BE2C (cell line): ENCODE data around the gene NUMBL.

Experiments
- DNase-seq: peaks from one replicate; pipeline ENCODE4 v3.0.0-alpha.2; 2020
- H3K27me3 ChIP-seq: fragments of 250-450 bp; sonication (Bioruptor Pico); 2 replicates; pipeline ENCODE4 v1.5.1; 2020; ENCODE audit warnings: mild to moderate bottlenecking
- H3K36me3 ChIP-seq: fragments of 250-450 bp; sonication (Bioruptor Pico); 2 replicates; pipeline ENCODE4 v1.5.1; 2020; ENCODE audit warnings: mild to moderate bottlenecking
- H3K4me1 ChIP-seq: fragments of 250-450 bp; sonication (Bioruptor Pico); 2 replicates; pipeline ENCODE4 v1.5.1; 2020
- H3K4me3 ChIP-seq: 2 replicates; pipeline ENCODE4 v1.5.1; 2011; ENCODE audit warnings: low read depth, low read length
- H3K9me3 ChIP-seq: fragments of 250-450 bp; sonication (Bioruptor Pico); 2 replicates; pipeline ENCODE4 v1.5.1; 2020
- TF ChIP-seq, protein P1 (sequence below): IDR thresholded peaks from 2 replicates; pipeline ENCODE4 v1.5.1; 2012; ENCODE audit warnings: mild to moderate bottlenecking, low read depth, low read length

NUMBL gene

DNA sequence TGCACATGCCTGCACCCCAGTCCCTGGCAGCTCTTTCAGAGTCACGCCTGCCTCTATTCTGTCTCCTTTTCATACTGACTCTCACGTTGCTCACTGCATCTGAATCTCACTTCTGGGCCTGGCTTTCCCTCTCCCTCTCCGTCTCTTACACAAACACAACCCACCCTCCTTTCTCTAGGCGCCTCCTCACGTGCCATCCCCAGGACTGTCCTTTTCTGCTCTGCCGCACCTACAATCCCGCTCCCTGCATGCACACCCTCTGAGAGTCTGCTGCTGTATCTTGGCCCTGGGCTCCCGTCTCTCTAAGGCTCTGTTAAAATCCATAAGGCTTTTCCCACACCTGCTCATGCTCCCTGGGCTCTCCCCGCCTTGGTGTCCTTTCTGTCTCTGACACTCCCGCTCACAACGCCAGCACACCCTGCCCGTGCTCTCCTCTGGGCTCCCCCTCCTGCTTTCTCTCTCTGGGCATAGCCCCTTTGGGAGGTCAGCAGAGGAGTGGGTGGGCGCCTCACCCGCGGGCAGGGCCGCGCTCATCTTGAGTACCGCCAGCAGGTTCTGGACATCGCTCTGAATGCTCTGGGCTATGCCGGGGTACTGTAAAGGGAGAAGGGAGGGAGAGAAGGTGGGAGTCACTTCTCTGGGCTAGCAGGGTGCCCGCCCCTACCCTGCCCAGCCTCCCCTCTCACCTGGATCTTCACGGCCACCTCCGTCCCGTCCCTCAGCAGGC lies 12.7 kb upstream of the NUMBL start:
- DNase-seq, result no peak
- TF ChIP-seq, protein P1, sequence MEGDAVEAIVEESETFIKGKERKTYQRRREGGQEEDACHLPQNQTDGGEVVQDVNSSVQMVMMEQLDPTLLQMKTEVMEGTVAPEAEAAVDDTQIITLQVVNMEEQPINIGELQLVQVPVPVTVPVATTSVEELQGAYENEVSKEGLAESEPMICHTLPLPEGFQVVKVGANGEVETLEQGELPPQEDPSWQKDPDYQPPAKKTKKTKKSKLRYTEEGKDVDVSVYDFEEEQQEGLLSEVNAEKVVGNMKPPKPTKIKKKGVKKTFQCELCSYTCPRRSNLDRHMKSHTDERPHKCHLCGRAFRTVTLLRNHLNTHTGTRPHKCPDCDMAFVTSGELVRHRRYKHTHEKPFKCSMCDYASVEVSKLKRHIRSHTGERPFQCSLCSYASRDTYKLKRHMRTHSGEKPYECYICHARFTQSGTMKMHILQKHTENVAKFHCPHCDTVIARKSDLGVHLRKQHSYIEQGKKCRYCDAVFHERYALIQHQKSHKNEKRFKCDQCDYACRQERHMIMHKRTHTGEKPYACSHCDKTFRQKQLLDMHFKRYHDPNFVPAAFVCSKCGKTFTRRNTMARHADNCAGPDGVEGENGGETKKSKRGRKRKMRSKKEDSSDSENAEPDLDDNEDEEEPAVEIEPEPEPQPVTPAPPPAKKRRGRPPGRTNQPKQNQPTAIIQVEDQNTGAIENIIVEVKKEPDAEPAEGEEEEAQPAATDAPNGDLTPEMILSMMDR, result no peak
- Histone ChIP-seq H3K4me3 (no peak overlapping the region), H3K27me3 (no peaks in the 10 kb centered on the region), H3K9me3 (no peaks in the 10 kb centered on the region), H3K4me1 (no peaks in the 10 kb centered on the region; the same call in 1 of the 2 replicates), H3K36me3 (peaks cover 5% of the 10 kb centered on the region; the same call in 1 of the 2 replicates)

DNA sequence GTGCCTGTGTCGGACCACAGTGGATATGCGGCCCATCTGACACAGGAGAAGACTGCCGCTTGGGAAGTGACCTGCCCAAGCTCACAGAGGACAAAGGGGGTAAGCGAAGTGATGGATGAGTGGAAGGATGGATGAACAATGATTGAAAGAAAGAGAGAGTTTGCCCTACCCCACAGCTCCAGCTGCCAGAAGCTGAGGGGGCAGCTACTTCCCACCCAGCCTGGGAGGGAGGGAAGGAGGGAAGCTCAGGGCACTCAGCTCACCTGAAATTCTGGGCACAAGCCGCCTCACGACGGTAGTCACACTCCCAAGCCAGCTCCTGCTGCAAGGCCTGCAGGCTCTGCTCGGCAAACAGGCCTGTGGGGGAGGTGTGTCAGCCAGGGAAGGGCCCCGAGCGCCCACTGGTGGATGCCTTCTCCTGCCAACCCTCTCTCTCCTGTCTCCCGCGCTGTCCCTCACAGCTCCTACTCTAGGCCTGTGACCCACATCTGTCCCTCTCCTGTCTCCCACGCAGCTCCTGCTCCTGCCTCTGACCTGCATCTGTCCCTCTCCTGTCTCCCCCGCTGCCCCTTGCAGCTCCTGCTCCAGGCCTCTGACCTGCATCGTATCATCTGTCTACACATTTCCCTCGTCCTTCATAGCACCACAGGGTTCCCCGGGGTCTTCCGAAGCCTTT lies 12.0 kb upstream of the NUMBL start:
- Histone ChIP-seq H3K4me1 (no peaks in the 10 kb centered on the region; the same call in 1 of the 2 replicates), H3K36me3 (peaks cover 5% of the 10 kb centered on the region; the same call in 1 of the 2 replicates), H3K27me3 (no peaks in the 10 kb centered on the region), H3K4me3 (no peak overlapping the region), H3K9me3 (no peaks in the 10 kb centered on the region)
- TF ChIP-seq, protein P1, result peak; percentile 86
- DNase-seq, result peak; percentile 91

DNA sequence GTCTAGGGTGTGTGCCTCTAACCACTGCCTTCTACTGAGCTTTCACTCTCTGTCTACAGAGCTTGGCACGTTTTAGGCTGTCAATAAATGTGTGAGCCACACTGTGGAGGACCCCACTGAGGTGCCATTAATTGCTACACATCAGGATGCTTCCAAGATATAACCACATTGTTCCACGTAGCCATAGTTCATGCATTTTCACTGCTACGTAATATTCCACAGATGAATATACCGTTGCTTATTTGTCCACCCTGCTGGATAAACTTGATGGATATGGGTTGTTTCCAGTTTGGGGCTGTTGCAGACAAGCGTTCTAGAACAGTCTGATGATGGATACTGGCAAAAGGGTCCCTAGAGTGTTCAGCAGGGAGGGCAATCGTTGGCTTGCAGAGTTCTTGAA lies 11.3 kb upstream of the NUMBL start:
- Histone ChIP-seq H3K4me1 (no peaks in the 10 kb centered on the region; the same call in 1 of the 2 replicates), H3K9me3 (no peaks in the 10 kb centered on the region), H3K36me3 (peaks cover 5% of the 10 kb centered on the region; the same call in 1 of the 2 replicates), H3K27me3 (no peaks in the 10 kb centered on the region), H3K4me3 (no peak overlapping the region)
- TF ChIP-seq, protein P1, result no peak
- DNase-seq, result no peak

DNA sequence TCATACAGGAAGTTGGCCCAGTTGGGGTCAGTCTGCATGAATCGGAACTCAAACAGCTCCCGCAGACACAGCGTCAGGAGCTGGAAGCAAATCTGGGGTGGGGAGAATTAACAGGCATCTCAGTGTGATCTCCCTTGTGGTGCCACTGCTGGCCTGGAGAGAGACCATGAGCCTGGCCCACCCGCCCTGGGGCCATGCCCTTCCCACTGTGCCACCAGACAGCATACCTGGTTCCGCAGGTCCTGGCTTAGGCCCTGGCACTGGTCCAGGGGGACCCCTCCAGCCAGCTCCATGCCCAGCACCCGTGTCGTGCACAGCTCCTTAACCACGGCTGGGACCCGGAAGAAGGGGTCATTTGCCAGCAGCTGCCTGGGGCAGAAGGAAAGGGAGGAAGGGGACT lies 9.6 kb upstream of the NUMBL start:
- H3K4me3 ChIP-seq, result no peak overlapping the region
- TF ChIP-seq, protein P1, result no peak
- H3K4me1 ChIP-seq, result no peaks in the 10 kb centered on the region; the same call in 1 of the 2 replicates
- no peaks in the 10 kb centered on the region for H3K27me3 ChIP-seq
- no peak for DNase-seq
- H3K36me3 ChIP-seq, result peaks cover 5% of the 10 kb centered on the region; the same call in 1 of the 2 replicates
- no peaks in the 10 kb centered on the region for H3K9me3 ChIP-seq

DNA sequence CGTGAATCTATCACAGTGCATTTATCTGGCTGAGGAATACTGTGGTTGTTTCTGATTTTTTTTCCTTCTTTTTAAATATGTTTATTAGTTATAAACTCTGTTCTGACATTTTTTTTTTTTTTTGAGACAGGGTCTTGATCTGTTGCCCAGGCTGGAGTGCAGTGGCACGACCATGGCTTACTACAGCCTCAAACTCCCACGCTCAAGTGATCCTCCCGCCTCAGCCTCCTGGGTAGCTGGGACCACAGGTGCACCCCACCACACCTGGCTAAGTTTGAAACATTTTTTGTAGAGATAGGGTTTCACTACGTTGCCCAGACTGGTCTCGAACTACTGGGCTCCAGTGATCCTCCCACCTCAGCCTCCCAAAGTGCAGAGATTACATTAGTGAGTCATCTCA lies 6.6 kb upstream of the NUMBL start:
- Histone ChIP-seq H3K4me3 (no peak overlapping the region), H3K4me1 (peaks cover under 1% of the 10 kb centered on the region), H3K27me3 (no peaks in the 10 kb centered on the region), H3K36me3 (no peaks in the 10 kb centered on the region), H3K9me3 (no peaks in the 10 kb centered on the region)
- TF ChIP-seq, protein P1, result no peak
- DNase-seq, result no peak

DNA sequence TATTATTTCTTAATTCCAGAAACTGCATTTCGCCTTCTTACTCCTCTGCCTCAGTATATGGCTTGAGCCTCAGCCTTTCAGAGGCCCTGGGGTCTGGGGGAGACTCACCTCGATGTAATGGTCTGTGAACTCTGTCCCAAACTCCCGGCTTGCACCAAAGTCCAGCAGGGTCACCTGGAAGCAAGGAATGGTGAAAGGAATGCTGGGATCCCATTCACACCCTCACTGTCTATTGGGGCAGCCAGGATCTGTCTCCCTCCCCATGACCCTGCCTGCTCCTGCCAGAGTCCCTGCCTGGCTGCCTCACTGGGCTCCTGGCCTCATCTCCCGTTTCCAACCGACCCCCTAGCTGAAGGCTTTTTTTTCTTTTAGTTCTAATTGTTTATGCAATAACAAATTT lies 5.4 kb upstream of the NUMBL start:
- Histone ChIP-seq H3K4me3 (no peak overlapping the region), H3K36me3 (peaks cover 3% of the 10 kb centered on the region; the same call in 1 of the 2 replicates), H3K27me3 (no peaks in the 10 kb centered on the region), H3K9me3 (no peaks in the 10 kb centered on the region), H3K4me1 (peaks cover 12% of the 10 kb centered on the region)
- DNase-seq, result no peak
- TF ChIP-seq, protein P1, result no peak
